Right renal cortex interstitium (tissue), 3 donors: ENCODE data around the gene RABGAP1L. TPM values are rescaled to one million over a fixed set of nuclear protein-coding genes. Genes with fewer than 3 reads are reported as not detected.
"Not testable (repeated sequence)": the region's sequence is repeated elsewhere in the genome, so short reads cannot be mapped to it uniquely, and the experiment has no call there.

Experiments
- DNase-seq, 3 donors: peaks; one replicate each; pipeline ENCODE4 v3.0.0-alpha.2; 2013; ENCODE audit warnings: low read depth in 3 of 3, low spot score in 2 of 3
- polyA plus RNA-seq, 3 donors: library from polyadenylated mRNA; unstranded; fragments of 120-200 nt; gene quantifications; one replicate each; pipeline ENCODE4 v1.2.1, GENCODE V29; 2013; ENCODE audit not compliant: insufficient read length in 3 of 3

The RABGAP1L gene
- polyA plus RNA-seq, 3 donors: 26.6 to 29.5 (median 29.4) TPM

DNA sequence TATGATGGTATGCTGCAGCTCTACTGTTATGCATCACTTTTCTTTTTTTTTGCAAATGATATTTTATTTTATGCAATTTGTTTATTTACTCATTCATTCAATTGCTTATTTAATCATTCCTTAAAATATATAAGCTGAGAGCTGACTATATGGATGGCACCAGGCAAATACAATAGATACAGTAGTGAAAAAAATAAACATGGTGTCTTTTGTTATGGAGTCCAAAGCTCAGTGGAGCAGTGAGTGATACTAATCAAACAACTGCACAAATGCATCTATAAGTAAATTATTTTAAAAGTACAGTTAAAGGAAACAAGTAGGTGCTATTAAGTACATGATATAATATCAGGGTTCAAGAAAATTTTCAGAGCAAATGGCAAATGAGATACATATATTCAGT, 534.2 kb downstream of the RABGAP1L start:
- not testable (repeated sequence) for DNase-seq

DNA sequence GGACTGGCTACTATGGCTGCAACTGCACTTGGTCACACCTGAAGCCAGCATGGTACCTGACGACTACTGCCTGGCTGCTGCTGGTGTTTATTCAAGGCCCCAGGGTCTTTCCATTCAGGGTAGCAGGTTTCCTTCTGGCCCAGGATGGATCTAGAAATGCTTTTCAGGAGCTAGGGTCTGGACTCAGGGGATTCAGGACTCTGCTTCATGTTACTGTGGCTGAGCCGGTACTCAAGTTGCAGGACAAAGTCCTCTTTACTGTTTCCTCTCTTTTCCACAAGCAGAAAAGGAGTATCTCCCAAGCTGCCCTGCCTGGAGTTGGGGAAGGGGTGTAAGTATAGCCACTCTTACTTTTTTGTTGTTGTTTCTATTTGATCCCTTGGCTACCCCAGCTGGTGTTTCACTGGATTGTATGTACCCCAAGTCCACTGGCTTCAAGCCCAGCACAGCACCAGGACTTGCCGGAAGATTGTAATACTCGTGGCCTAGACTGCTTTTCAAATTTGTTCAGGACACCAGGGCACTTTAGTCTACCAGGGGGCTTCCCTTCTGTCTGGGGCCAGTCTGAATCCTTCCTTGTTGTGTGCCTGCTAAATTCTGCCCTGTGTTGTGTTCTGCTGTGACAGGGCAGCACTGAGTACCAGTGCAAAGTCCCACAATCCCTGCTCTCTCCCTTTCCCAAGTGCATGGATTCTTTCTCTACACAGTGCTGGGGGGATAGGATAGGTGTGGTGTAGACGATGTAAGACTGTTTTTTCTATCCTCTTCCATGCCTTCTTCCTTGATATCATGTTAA, 536.9 kb downstream of the RABGAP1L start:
- no peak for DNase-seq

DNA sequence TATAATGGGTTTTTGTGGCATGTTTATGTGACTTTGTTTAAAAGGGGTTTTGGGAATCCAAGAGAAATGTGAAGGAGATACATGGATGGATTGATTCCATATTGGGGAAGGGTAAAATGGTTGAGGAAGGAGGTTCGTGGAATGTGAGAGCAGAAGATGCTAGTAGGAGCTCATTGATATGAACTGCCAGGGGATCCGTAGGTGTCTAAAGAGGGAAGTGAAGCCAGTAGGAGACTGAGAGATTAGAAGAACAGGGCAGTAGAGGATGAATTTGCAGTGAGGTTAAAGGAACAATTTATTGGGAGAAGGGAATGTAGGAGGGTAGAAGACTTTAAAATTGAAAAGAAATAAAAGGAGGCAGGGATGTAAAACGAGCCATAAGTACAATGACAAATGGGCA, 541.0 kb downstream of the RABGAP1L start:
- no peak for DNase-seq

DNA sequence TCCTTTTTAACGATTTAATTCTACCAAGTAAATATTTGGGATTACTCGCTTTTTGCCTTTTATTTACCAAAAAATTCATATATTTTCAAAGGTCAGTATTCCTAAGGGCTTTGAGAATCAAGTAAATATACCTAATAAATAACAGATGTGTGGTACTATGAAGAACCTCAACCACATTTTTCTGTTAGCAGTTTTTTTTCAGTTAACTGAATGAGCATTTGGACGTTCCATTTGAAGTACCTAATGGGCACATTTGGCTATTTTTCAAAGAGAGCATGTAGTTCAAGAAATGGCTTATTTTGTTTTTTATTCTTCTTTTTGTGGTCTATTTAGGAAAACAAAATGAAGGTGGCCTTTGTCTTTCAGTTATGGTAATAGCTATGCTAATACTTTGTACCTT, 541.5 kb downstream of the RABGAP1L start:
- DNase-seq: no peak

DNA sequence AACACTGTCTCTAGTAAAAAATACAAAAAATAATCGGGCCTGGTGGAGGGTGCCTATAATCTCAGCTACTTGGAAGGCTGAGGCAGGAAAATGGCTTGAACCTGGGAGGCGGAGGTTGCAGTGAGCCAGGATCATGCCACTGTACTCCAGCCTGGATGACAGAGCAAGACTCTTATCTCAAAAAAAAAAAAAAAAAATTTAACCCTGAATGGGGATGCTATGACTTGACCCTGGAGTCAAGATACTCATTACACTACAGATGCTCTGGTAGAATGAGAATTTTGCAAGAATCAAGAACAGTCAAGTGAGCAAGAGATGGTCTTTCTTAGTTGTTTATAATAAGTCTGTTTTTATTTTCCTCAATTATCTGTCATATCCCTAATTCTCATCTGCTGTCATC, 542.2 kb downstream of the RABGAP1L start:
- no peak for DNase-seq

DNA sequence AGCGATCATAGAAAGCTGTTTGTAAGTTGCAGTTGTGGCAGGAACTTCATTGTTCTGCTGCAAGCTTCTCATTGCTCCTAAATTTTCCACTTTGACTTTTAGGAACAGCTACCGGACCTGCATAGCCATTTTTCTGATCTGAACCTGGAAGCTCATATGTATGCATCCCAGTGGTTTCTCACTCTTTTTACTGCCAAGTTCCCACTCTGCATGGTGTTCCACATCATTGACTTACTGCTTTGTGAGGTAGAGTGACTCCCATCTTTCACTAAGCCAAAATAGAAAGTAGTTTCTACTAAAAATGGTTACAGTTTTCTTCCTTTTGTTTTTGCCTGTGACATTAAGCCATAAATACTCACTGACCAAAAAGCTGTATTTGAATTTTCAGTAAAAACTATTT, 542.7 kb downstream of the RABGAP1L start:
- DNase-seq: no peak

DNA sequence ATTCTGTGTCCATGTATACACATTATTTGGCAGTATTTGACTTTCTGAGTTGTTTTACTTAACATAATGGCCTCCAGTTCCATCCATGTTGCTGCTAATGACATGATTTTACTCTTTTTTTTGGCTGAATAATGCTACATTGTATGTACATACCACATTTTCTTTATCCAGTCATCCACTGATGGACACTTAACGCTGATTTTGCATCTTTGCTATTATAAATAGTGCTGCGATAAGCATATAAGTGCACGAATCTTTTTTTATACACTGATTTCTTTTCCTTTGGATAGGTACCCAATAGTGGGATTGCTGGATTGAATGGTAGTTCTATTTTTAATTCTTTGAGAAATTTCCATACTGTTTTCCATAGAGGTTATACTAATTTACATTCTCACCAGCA, 544.0 kb downstream of the RABGAP1L start:
- DNase-seq: no peak

DNA sequence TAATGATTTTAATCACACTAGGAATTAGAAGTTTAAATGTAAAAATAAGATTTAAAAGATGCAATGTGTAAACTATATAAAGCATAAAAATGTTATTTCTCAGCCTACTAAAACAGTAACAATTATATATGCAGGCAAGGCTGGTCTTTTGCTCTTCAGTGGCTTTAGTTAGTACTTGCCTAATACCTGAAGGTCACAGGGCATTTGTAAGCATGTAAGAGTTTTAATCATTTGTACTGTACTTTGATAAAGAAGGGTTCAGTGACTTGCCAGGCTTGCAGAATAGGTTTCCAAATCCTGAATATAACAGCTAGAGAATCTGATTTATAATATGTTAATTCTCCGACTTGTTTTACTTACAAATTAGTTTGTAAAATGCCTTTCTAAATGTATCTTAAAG, 545.0 kb downstream of the RABGAP1L start:
- no peak for DNase-seq

DNA sequence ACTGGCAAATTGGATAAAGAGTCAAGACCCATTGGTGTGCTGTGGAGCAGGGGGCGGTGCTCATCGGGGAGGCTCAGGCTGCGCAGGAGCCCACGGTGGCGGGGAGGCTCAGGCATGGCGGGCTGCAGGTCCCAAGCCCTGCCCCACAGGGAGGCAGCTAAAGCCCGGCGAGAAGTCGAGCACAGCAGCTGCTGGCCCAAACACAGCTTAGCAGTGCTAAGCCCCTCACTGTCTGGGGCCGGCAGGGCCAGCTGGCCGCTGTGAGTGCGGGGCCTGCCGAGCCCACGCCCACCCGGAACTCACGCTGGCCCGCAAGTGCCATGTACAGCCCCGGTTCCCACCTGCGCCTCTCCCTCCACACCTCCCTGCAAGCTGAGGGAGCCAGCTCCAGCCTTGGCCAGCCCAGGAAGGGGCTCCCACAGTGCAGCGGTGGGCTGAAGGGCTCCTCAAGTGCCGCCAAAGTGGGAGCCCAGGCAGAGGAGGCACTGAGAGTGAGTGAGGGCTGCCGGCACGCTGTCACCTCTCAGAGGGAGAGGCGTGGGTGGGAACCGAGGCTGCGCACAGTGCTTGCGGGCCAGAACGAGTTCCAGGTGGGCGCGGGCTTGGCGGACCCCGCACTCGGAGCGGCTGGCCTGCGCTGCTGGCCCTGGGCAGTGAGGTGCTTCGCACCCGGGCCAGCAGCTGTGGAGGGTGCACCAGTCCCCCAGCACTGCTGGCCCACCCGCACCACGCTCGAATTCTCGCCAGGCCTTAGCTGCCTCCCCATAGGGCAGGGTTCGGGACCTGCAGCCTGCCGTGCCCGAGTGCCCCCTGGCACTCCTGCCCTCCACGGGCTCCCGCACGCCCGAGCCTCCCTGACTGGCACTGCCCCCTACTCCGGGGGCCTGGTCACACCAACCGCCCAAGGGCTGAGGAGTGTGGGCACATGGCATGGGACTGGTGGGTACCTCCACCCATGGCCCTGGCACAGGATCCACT, 551.8 kb downstream of the RABGAP1L start:
- DNase-seq: no peak

DNA sequence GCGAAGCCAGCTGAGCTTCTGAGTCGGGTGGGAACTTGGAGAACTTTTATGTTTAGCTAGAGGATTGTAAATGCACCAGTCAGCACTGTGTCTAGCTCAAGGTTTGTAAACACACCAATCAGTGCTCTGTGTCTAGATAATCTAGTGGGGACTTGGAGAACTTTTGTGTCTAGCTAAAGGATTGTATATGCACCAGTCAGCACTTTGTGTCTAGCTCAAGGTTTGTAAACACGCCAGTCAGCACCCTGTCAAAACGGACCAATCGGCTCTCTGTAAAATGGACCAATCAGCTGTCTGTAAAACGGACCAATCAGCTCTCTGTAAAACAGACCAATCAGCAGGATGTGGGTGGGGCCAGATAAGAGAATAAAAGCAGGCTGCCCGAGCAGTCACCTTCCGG, 552.5 kb downstream of the RABGAP1L start:
- DNase-seq: not testable (repeated sequence)

DNA sequence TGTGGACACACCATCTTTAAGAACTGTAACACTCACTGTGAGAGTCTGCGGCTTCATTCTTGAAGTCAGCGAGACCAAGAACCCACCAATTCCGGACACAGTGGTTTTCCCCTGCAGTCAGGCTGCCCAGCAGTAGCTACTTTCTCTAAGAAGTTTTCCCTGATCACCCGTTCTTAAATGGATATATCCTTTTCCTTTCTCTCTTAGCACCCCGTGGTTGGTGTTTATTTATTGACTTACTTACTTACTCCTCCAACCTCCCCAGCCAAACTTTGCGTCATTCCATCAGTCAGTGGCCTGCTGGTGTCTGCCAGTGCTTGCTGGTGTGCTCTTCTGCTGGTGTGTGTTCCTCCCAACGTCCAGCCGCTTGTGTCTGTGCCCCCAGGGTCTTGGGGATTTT, 553.2 kb downstream of the RABGAP1L start:
- no peak for DNase-seq

DNA sequence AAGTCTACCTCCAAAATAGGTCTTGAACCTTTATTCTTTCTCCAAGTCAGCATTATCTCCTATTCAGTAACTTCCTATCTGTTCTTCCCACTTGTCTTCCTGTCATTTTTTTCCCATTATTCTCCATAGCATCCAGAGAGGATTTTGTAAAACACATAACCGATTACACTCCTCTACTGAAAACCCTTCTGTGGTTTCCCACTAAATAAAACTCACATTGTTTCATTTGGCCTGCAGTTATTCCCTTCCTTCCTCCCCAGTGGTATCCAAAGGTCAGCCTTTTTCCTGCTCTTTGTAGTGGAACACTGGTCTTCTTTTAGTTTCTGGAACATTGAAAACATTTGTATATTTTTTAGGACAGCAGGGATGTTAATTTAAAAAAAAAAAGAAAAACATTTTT, 554.5 kb downstream of the RABGAP1L start:
- no peak for DNase-seq

DNA sequence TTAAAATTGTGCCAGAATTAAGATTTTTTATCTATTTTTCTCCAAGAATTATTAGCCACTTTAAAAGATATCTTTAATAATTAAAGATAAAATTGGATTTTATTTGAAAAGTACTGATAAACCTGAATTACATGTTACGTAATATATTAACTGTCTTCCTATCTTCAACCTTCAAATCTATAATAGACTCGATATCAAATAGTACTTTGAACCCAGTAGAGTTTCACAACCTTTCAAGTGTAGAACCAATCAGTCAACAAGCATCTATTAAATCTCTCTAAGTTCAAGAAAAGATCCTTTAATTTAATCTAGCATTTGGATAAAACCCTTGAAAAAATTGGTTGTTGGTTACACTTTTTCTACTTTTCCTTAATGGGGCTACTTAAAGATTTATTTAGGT, 559.9 kb downstream of the RABGAP1L start:
- no peak for DNase-seq

DNA sequence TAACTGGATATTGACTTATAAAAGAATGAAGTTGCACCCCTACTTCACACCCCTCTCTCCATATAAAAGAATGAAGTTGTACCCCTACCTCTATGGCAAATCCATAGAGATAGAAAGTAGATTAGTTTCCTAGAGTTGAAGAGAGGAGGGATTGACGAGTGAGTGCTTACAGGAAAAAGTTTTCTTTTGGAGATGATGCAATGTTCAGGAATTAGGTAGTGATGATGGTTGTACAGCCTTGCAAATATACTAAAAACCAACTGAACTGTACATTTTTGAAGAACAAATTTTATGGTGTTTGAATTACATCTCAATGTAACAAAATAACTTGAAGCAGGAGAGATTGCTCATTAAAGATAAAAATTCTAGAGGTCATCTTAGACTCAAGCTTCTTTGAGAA, 561.3 kb downstream of the RABGAP1L start:
- DNase-seq: no peak

DNA sequence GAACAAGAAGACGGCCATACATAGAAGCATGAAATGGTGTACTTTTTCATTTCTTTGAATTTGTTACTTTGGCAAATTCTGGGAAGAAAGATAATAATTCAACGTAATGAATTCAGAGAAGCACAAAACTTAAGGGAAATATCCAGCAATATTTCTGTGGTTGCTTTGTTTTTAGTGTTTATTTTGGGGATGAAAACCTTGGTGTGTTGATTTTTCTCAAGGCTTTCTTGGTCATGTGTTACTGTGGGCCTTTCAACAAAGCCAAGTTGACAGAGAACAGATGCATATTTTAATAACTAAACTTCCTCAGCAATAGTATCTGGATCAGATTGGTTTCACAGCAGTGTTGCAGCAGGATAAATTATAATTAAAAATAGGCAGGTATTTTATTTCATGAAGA, 561.9 kb downstream of the RABGAP1L start:
- no peak for DNase-seq

DNA sequence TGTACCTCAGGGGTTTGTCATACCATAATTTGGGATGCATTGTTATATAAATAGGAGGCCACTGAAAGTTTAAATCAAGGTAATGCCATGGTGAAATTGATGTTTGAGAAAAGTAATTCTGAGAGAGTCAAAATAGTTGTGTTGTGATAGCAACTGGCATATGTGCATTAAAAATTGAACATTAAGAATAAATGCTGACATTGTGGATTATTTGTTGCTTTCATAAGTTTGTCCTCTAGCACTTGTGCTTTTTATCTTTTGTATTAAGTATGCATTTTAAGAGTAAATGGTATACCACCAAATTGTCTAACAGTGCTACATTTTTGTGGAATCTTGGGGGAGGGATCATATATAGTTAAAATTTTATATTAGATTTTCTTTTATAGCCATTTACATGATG, 564.5 kb downstream of the RABGAP1L start:
- no peak for DNase-seq

DNA sequence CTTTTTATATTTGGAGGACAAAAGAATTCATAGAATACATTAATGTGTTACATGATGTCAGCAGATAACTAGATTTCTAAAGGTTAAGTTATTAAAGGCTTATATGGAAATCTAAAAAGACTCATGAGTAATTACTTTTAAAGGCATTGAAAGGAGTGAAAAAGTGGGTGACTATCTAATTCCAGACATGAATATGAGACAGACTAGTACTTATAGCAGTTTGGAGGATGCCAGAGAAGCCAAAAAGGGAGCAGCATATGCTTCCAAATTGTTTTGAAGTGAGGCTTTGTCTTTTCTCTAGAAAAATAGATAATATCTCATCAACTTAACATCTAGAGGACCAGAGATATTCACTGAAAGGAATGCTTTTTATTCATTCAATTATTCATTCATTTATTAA, 564.9 kb downstream of the RABGAP1L start:
- DNase-seq: no peak

DNA sequence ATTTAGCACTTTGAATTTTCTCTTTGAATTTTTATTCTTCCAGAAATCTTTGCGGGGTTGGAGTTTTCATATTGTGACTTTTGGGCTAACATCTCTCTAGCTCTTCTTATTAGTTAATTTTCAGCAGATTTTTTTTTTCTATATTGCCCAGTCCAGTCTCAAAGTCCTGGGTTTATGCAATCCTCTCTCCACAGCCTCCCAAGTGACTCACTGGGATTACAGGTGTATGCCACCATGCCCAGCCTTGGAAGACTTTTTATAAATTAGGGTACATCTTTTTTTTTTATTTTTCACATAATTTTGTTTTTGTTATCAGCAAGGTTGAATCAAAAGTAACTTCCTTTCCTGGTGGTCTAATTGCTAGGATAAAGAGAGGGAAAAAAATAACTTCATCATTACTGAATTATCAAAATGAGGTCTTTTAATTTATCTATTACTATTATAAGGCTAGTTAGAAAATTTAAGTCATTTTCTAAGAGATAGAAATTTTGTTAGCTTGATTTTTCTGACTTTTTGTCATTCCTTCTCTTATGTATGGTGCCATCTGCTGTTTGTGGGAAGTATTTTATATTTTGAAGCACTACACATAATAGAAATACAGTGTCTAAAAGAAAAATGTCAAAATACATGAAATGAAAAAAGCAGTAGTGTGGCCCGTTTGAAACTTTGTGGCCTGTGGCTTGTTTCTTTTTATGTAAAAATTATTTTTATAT, 567.0 kb downstream of the RABGAP1L start:
- no peak for DNase-seq

DNA sequence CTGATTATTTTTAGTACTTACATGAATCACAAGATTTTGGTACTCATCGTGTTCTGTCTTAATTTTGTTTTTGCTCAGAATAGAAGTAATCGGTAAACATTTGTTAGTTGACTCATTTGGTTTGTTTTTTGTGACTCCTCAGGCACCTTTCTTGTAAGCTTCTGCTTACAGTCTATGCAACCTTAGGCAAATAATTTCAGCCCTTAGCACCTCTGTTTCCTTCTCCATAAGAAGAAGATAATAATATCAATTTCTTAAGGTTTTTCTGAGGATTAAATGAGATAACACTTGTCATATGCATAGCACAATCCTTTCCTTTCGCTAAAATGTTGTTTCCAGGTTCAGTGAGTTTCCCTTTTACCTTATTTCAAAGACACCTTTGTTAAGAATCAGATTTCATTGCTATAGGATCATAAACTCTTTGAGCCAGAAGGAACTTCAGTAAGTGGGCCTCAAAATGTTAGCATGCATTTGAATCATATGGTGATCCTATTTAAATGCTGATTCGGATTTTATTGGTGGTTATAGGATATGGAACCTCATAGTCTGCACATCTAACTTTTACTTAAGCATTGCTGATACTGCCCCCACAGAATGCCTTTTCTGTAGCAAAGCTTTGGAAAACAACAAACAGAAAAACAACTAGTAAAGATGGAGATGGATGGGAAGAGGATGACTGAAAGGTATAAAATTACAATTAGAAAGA, 567.7 kb downstream of the RABGAP1L start:
- no peak for DNase-seq

DNA sequence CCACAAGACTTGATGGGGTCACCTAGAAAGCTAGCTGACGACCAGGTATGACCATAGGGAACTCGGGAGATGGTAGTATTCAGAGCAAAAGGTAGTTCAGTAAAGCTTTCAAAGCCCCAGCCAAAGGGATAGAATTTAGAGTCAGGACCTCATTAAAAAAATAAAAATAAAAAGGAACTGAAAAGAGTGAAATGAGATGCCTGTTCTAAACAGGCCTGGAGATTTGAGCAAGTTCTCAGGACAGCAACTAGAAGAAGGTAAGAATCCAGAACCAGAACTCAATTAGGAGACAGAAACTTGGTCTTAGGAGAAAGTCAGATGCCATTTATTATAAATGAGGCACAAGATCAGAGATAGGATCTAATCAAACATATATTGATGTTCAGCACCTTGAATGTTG, 575.0 kb downstream of the RABGAP1L start:
- no peak for DNase-seq

DNA sequence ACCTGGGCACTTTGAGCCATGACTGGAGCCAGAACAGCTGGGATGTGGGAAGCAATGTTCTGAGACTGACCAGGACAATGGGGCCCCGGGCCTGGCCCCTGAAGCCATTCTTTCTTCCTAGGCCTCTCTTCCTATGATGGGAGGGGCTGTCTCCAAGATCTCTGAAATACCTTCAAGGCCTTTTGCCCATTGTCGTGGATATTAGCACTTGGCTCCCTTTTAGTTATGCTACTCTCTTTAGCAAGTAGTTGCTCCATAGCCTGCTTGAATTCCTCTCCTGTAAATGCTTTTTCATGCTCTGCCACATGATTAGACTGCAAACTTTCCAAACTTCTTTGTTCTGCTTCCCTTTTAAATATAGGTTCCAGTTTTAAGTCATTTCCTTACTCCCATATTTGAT, 577.5 kb downstream of the RABGAP1L start:
- DNase-seq: no peak
